SU-DHL-6 (cell line): ENCODE results near the gene NSA2.

Experiments used
- H2AFZ ChIP-seq: fragments of 200-600 bp; sonication (generic); 2 replicates; pipeline ENCODE4 v1.6.1; 2014; ENCODE audit warnings: low read depth, mild to moderate bottlenecking, moderate library complexity, mixed read lengths, antibody characterized with exemption, low read length; ENCODE audit not compliant: severe bottlenecking
- H3F3A ChIP-seq: fragments of 200-600 bp; shearing (Covaris generic); 2 replicates; pipeline ENCODE4 v1.6.0; 2016; ENCODE audit warnings: antibody characterized with exemption, mild to moderate bottlenecking; ENCODE audit not compliant: insufficient read depth
- H3K27ac ChIP-seq: fragments of 200-600 bp; sonication (generic); 2 replicates; pipeline ENCODE4 v1.5.1; 2016; ENCODE audit warnings: low read depth, mild to moderate bottlenecking, low read length, moderate library complexity, mixed read lengths
- H3K27me3 ChIP-seq: fragments of 200-600 bp; sonication (generic), shearing (Covaris generic); 2 replicates; pipeline ENCODE4 v1.6.0; 2014; ENCODE audit warnings: mild to moderate bottlenecking, low read length
- H3K36me3 ChIP-seq: fragments of 200-600 bp; sonication (generic); 2 replicates; pipeline ENCODE4 v1.6.1; 2014; ENCODE audit warnings: mild to moderate bottlenecking, low read length, mixed read lengths
- H3K4me2 ChIP-seq: fragments of 300-600, 200-600 bp; shearing (Covaris generic), sonication (generic); 2 replicates; pipeline ENCODE4 v1.6.0; 2014; ENCODE audit warnings: low read length, low read depth, mild to moderate bottlenecking; ENCODE audit not compliant: poor library complexity, severe bottlenecking
- H3K4me3 ChIP-seq: fragments of 200-600 bp; sonication (generic); 2 replicates; pipeline ENCODE4 v1.5.1; 2014; ENCODE audit warnings: antibody characterized with exemption, low read length, mild to moderate bottlenecking, mixed read lengths; ENCODE audit not compliant: insufficient read depth, poor library complexity, severe bottlenecking
- H3K79me2 ChIP-seq: fragments of 200-600 bp; sonication (generic); 2 replicates; pipeline ENCODE4 v1.6.1; 2014; ENCODE audit warnings: mild to moderate bottlenecking, low read length, moderate library complexity; ENCODE audit not compliant: insufficient read depth
- H3K9ac ChIP-seq: fragments of 200-600 bp; sonication (generic); 2 replicates; pipeline ENCODE4 v1.7.0; 2014; ENCODE audit warnings: mild to moderate bottlenecking, low read length
- H3K9me2 ChIP-seq: fragments of 200-600 bp; sonication (generic); replicated peaks from 2 replicates; pipeline ENCODE4 v1.6.1; 2014; ENCODE audit warnings: low read length; ENCODE audit not compliant: insufficient read depth
- H3K9me3 ChIP-seq: fragments of 200-600 bp; sonication (generic); 2 replicates; pipeline ENCODE4 v1.6.1; 2014; ENCODE audit warnings: low read length, mixed read lengths; ENCODE audit not compliant: insufficient read depth
- H4K20me1 ChIP-seq: fragments of 200-600 bp; sonication (generic); 2 replicates; pipeline ENCODE4 v1.6.1; 2014; ENCODE audit warnings: low read depth, mild to moderate bottlenecking, antibody characterized with exemption, low read length, moderate library complexity, mixed read lengths
- CTCF ChIP-seq: fragments of 200-600 bp; sonication (generic); IDR thresholded peaks from one replicate; pipeline ENCODE4 v1.5.1; 2017; ENCODE audit warnings: antibody characterized with exemption, mild to moderate bottlenecking, low read length, moderate library complexity; ENCODE audit not compliant: insufficient read depth, poor library complexity, severe bottlenecking
- EZH2phosphoT487 ChIP-seq: fragments of 200-600 bp; sonication (generic), shearing (Covaris generic); conservative IDR thresholded peaks from 2 replicates; pipeline ENCODE4 v1.6.1; 2018; ENCODE audit warnings: mild to moderate bottlenecking, antibody characterized with exemption, low read length, moderate library complexity, mixed read lengths

NSA2 gene

GRCh38 chr5:74765201-74765600, 1.8 kb upstream of the NSA2 start:
- no peak overlapping the region for H3K9ac ChIP-seq
- no peaks in the 10 kb centered on the region for H3K9me3 ChIP-seq
- H3K36me3 ChIP-seq = peaks cover 33% of the 10 kb centered on the region; the same call in 1 of the 2 replicates
- H3K4me3 ChIP-seq = no peak overlapping the region
- no peak overlapping the region for H3K27ac ChIP-seq
- H3K27me3 ChIP-seq = no peaks in the 10 kb centered on the region
- TF ChIP-seq CTCF = no peak
- TF ChIP-seq EZH2phosphoT487 = no peak
- H3K9me2 ChIP-seq = no peaks in the 10 kb centered on the region
- H3K4me2 ChIP-seq = peak overlapping the region; percentile 42
- H3F3A ChIP-seq = no peaks in the 10 kb centered on the region
- H4K20me1 ChIP-seq = peaks cover 5% of the 10 kb centered on the region; the same call in 1 of the 2 replicates
- H2AFZ ChIP-seq = no peak overlapping the region
- peaks cover 48% of the 10 kb centered on the region for H3K79me2 ChIP-seq

- H4K20me1 ChIP-seq = peaks cover 5% of the 10 kb centered on the region; the same call in 1 of the 2 replicates
- no peak overlapping the region for H2AFZ ChIP-seq
- H3K9me3 ChIP-seq = no peaks in the 10 kb centered on the region
- TF ChIP-seq EZH2phosphoT487 (no peak), CTCF (no peak)
- peak overlapping the region; percentile 42 for H3K4me2 ChIP-seq
- peak overlapping the region; percentile 96 for H3K4me3 ChIP-seq
- H3K36me3 ChIP-seq = peaks cover 30% of the 10 kb centered on the region; the same call in 1 of the 2 replicates
- no peaks in the 10 kb centered on the region for H3K27me3 ChIP-seq
- peaks cover 44% of the 10 kb centered on the region for H3K79me2 ChIP-seq
- peak overlapping the region; percentile 80 for H3K9ac ChIP-seq
- H3K9me2 ChIP-seq = no peaks in the 10 kb centered on the region
- no peak overlapping the region for H3K27ac ChIP-seq
- no peaks in the 10 kb centered on the region for H3F3A ChIP-seq
These were observed 1.1 kb upstream of the NSA2 start for GRCh38 chr5:74765929-74766328.

GRCh38 chr5:74766418-74766848, 616 bp upstream of the NSA2 start:
- peaks cover 5% of the 10 kb centered on the region; the same call in 1 of the 2 replicates for H4K20me1 ChIP-seq
- no peaks in the 10 kb centered on the region for H3K9me3 ChIP-seq
- H3F3A ChIP-seq = no peaks in the 10 kb centered on the region
- TF ChIP-seq EZH2phosphoT487 (no peak), CTCF (peak; percentile 50)
- H3K36me3 ChIP-seq = peaks cover 30% of the 10 kb centered on the region; the same call in 1 of the 2 replicates
- H3K4me3 ChIP-seq = peak overlapping the region; percentile 96
- H2AFZ ChIP-seq = peak overlapping the region; percentile 95
- H3K9ac ChIP-seq = peak overlapping the region; percentile 80
- H3K9me2 ChIP-seq = no peaks in the 10 kb centered on the region
- H3K4me2 ChIP-seq = peak overlapping the region; percentile 42
- H3K79me2 ChIP-seq = peaks cover 43% of the 10 kb centered on the region
- H3K27me3 ChIP-seq = no peaks in the 10 kb centered on the region
- H3K27ac ChIP-seq = peak overlapping the region; percentile 69
